ENCODE data around the gene ARHGEF16. TPM values are rescaled to one million over a fixed set of nuclear protein-coding genes. Genes with fewer than 3 reads are reported as not detected.

ARHGEF16 gene
- total and polyA plus RNA-seq, 7 donors = 0.41 to 51.8 (median 2.2) TPM

DNA sequence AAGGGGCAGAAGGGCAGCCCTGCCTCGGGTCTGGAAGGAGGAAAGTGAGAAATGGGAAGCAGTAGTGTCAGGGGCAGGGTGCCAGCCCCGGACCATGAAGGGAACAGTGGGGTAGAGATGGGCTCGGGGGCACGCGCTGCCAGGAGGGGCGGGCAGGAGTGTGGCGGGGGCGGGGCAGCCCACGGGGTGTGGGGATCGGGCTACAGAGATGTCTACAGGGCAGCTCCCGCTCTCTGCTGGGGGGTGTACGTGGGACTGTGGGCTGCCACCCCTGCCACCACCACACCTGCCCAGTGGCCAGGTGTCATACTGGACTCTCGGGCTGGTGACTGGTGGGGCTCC is 7.4 kb downstream of the ARHGEF16 start:
- Histone ChIP-seq H3K9me3 (no peaks in the 10 kb centered on the region), H3K4me1 (no peaks in the 10 kb centered on the region), H3K27ac (no peak overlapping the region), H3K4me3 (no peak overlapping the region), H3K27me3 (peaks cover 0 to 9% (median 0%) of the 10 kb centered on the region in 3 donors), H3K36me3 (no peaks in the 10 kb centered on the region)
- WGBS, 2 donors = 80 to 86% methylated on average over 13 of the region's 13 CpGs
- intact Hi-C loops (cut with DNase I) = no loop called here
- TF ChIP-seq POLR2AphosphoS5 (IDR thresholded peaks at IDR 0.05) (no peak), EP300 (IDR thresholded peaks at IDR 0.05) (no peak), POLR2A (IDR thresholded peaks at IDR 0.05) (no peak)
- TF ChIP-seq, protein P1, sequence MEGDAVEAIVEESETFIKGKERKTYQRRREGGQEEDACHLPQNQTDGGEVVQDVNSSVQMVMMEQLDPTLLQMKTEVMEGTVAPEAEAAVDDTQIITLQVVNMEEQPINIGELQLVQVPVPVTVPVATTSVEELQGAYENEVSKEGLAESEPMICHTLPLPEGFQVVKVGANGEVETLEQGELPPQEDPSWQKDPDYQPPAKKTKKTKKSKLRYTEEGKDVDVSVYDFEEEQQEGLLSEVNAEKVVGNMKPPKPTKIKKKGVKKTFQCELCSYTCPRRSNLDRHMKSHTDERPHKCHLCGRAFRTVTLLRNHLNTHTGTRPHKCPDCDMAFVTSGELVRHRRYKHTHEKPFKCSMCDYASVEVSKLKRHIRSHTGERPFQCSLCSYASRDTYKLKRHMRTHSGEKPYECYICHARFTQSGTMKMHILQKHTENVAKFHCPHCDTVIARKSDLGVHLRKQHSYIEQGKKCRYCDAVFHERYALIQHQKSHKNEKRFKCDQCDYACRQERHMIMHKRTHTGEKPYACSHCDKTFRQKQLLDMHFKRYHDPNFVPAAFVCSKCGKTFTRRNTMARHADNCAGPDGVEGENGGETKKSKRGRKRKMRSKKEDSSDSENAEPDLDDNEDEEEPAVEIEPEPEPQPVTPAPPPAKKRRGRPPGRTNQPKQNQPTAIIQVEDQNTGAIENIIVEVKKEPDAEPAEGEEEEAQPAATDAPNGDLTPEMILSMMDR (IDR thresholded peaks at IDR 0.05) = no peak
- DNase-seq = no peak

DNA sequence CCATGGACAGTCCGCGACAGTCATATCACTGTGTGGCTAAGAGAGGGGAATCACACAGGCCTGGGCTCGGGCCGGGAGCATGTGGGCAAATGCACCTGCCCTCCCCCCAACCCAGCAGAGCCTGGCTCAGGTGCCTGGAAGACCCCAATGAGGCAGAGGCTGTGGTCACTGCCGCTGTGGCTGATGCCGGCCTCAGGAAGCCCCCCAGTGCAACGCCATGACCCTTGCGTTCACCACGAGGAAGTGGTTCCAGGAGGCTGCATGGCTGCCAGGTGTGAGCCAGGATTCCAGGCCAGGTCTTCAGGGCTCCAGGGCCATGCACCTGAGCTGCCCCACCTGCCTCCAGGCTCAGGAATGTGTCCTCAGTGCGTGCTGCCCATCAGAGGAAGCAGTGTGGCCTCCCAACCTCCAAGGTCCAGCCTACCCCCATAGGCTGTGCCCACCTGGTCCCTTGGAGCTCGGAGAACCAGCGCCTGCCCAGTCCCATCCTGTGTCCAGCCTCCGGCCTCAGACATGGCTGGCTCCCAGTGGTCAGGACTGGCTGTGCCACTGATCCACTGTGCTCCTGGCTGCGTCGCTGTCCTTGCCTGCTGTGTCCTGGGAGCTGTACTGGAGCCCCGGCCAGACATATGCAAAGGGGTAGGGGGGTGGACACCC is 8.0 kb downstream of the ARHGEF16 start:
- H3K27ac ChIP-seq = no peak overlapping the region
- no peaks in the 10 kb centered on the region for H3K4me1 ChIP-seq
- DNase-seq = peak; percentile 40
- H3K36me3 ChIP-seq = no peaks in the 10 kb centered on the region
- H3K9me3 ChIP-seq = no peaks in the 10 kb centered on the region
- intact Hi-C loops (cut with DNase I) = no loop called here
- no peak overlapping the region for H3K4me3 ChIP-seq
- WGBS, 2 donors = 85% methylated on average over 16 of the region's 16 CpGs
- no peak for TF ChIP-seq POLR2AphosphoS5 (IDR thresholded peaks at IDR 0.05)
- TF ChIP-seq, protein P1 (IDR thresholded peaks at IDR 0.05) = no peak
- TF ChIP-seq EP300 (IDR thresholded peaks at IDR 0.05) = no peak
- no peak for TF ChIP-seq POLR2A (IDR thresholded peaks at IDR 0.05)
- H3K27me3 ChIP-seq = peaks cover 0 to 12% (median 0%) of the 10 kb centered on the region in 3 donors

DNA sequence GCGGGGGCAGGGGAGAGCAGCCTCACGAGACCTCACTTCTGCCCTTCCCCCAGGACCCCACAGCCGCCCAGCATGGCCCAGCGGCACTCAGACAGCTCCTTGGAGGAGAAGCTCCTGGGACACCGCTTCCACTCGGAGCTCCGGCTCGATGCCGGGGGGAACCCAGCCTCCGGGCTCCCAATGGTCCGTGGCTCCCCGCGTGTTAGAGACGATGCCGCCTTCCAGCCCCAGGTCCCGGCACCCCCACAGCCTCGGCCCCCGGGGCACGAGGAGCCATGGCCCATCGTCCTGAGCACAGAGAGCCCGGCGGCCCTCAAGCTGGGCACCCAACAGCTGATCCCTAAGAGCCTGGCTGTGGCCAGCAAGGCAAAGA is 8.5 kb downstream of the ARHGEF16 start:
- 94 to 95% methylated on average over 22 of the region's 22 CpGs for WGBS, 2 donors
- Histone ChIP-seq H3K27me3 (peaks cover 0 to 15% (median 0%) of the 10 kb centered on the region in 3 donors), H3K9me3 (no peaks in the 10 kb centered on the region), H3K4me1 (no peaks in the 10 kb centered on the region), H3K4me3 (no peak overlapping the region), H3K36me3 (no peaks in the 10 kb centered on the region), H3K27ac (no peak overlapping the region)
- DNase-seq = peak; percentile 59
- no peak for TF ChIP-seq EP300 (IDR thresholded peaks at IDR 0.05)
- TF ChIP-seq, protein P1 (IDR thresholded peaks at IDR 0.05) = no peak
- no peak for TF ChIP-seq POLR2AphosphoS5 (IDR thresholded peaks at IDR 0.05)
- TF ChIP-seq POLR2A (IDR thresholded peaks at IDR 0.05) = no peak
- intact Hi-C loops (cut with DNase I) = no loop called here

DNA sequence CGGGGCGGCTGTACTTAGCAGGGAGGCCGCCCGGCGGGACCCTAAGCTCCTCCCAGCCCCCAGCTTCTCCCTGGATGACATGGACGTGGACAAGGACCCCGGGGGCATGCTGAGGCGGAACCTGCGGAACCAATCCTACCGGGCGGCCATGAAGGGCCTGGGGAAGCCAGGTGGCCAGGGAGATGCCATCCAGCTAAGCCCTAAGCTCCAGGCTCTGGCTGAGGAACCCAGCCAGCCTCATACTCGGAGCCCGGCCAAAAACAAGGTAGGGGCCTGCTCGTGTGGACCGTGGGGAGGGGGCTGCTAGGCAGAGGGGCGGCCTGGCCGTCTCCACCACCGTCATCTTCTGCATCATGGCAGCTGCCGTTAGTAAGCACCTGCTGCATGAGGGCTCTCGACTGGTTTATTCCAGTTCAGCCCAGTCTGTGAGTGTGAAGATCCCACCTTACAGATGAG is 9.0 kb downstream of the ARHGEF16 start:
- Histone ChIP-seq H3K27ac (no peak overlapping the region), H3K9me3 (no peaks in the 10 kb centered on the region), H3K4me1 (no peaks in the 10 kb centered on the region), H3K36me3 (no peaks in the 10 kb centered on the region), H3K4me3 (no peak overlapping the region), H3K27me3 (peaks cover 0 to 16% (median 0%) of the 10 kb centered on the region in 3 donors)
- WGBS, 2 donors = 90 to 93% methylated on average over 20 of the region's 20 CpGs
- intact Hi-C loops (cut with DNase I) = no loop called here
- DNase-seq = no peak
- TF ChIP-seq POLR2AphosphoS5 (IDR thresholded peaks at IDR 0.05) (no peak), POLR2A (IDR thresholded peaks at IDR 0.05) (no peak), EP300 (IDR thresholded peaks at IDR 0.05) (no peak)
- TF ChIP-seq, protein P1 (IDR thresholded peaks at IDR 0.05) = no peak
